H9 (cell line): ENCODE data around the gene MAPK4. TPM values are rescaled to one million over a fixed set of nuclear protein-coding genes. Genes with fewer than 3 reads are reported as not detected.

ENCODE experiments used
- DNase-seq: peaks from one replicate; pipeline ENCODE4 v3.0.0-alpha.2; 2017
- H2AFZ ChIP-seq: one replicate; pipeline ENCODE4 v1.6.1; 2013; ENCODE audit warnings: mild to moderate bottlenecking, low read length, control low read depth, moderate library complexity
- H2AK5ac ChIP-seq: 2 replicates; pipeline ENCODE4 v1.6.1; 2013; ENCODE audit warnings: low read length, control low read depth, mixed read lengths; ENCODE audit not compliant: insufficient read length
- H2BK120ac ChIP-seq: one replicate; pipeline ENCODE4 v1.6.1; 2013; ENCODE audit warnings: low read depth, mild to moderate bottlenecking, low read length, control low read depth, inconsistent platforms; ENCODE audit not compliant: poor library complexity, severe bottlenecking
- H2BK12ac ChIP-seq: 2 replicates; pipeline ENCODE4 v1.6.1; 2013; ENCODE audit warnings: low read length, control low read depth, mixed read lengths, low read depth; ENCODE audit not compliant: insufficient read length
- H2BK15ac ChIP-seq: 2 replicates; pipeline ENCODE4 v1.6.1; 2013; ENCODE audit warnings: low read depth, low read length, control low read depth
- H2BK20ac ChIP-seq: one replicate; pipeline ENCODE4 v1.6.1; 2013; ENCODE audit warnings: low read depth, mild to moderate bottlenecking, low read length, control low read depth, inconsistent platforms; ENCODE audit not compliant: poor library complexity, severe bottlenecking
- H2BK5ac ChIP-seq: 2 replicates; pipeline ENCODE4 v1.6.1; 2013; ENCODE audit warnings: low read length, control low read depth, mixed read lengths; ENCODE audit not compliant: insufficient read length
- H3K14ac ChIP-seq: 2 replicates; pipeline ENCODE4 v1.6.1; 2013; ENCODE audit warnings: low read length, control low read depth; ENCODE audit not compliant: insufficient read depth
- H3K18ac ChIP-seq: 2 replicates; pipeline ENCODE4 v1.6.1; 2013; ENCODE audit warnings: low read depth, mild to moderate bottlenecking, mixed read lengths, low read length, control low read depth; ENCODE audit not compliant: insufficient read length
- H3K23ac ChIP-seq: 2 replicates; pipeline ENCODE4 v1.6.1; 2013; ENCODE audit warnings: low read length, control low read depth, mixed read lengths, low read depth; ENCODE audit not compliant: insufficient read length
- H3K23me2 ChIP-seq: 2 replicates; pipeline ENCODE4 v1.6.1; 2013; ENCODE audit warnings: low read depth, mild to moderate bottlenecking, mixed read lengths, low read length, control low read depth; ENCODE audit not compliant: insufficient read length, poor library complexity, severe bottlenecking
- H3K27ac ChIP-seq: 2 replicates; pipeline ENCODE4 v1.5.1; 2013; ENCODE audit warnings: low read length, control low read depth, mixed read lengths, low read depth; ENCODE audit not compliant: insufficient read length
- H3K27me3 ChIP-seq: 2 replicates; pipeline ENCODE4 v1.6.1; 2013; ENCODE audit warnings: low read length, control low read depth, inconsistent platforms; ENCODE audit not compliant: insufficient read depth
- H3K4ac ChIP-seq: 2 replicates; pipeline ENCODE4 v1.6.1; 2013; ENCODE audit warnings: low read depth, mild to moderate bottlenecking, control low read depth, inconsistent platforms, low read length, moderate library complexity
- H3K4me1 ChIP-seq: 2 replicates; pipeline ENCODE4 v1.6.1; 2013; ENCODE audit warnings: low read length, control low read depth, inconsistent platforms; ENCODE audit not compliant: insufficient read depth
- H3K4me2 ChIP-seq: 2 replicates; pipeline ENCODE4 v1.6.1; 2013; ENCODE audit warnings: low read length, control low read depth, mixed read lengths; ENCODE audit not compliant: insufficient read length, insufficient read depth
- H3K56ac ChIP-seq: 2 replicates; pipeline ENCODE4 v1.6.1; 2013; ENCODE audit warnings: low read depth, mild to moderate bottlenecking, mixed read lengths, low read length, control low read depth; ENCODE audit not compliant: insufficient read length
- H3K79me1 ChIP-seq: 2 replicates; pipeline ENCODE4 v1.6.1; 2013; ENCODE audit warnings: low read depth, mild to moderate bottlenecking, moderate library complexity, low read length, control low read depth, inconsistent platforms; ENCODE audit not compliant: insufficient read depth, poor library complexity, severe bottlenecking
- H3K79me2 ChIP-seq: 2 replicates; pipeline ENCODE4 v1.6.1; 2013; ENCODE audit warnings: low read length, control low read depth, inconsistent platforms; ENCODE audit not compliant: insufficient read depth
- H3K9ac ChIP-seq: 2 replicates; pipeline ENCODE4 v1.6.1; 2013; ENCODE audit warnings: low read length, control low read depth, mixed read lengths; ENCODE audit not compliant: insufficient read length; ENCODE audit errors: extremely low read depth
- H3K9me3 ChIP-seq: one replicate; pipeline ENCODE4 v1.6.1; 2013; ENCODE audit warnings: low read depth, low read length, inconsistent platforms; ENCODE audit not compliant: control insufficient read depth
- H3T11ph ChIP-seq: one replicate; pipeline ENCODE4 v1.6.1; 2013; ENCODE audit warnings: mild to moderate bottlenecking, low read length, control low read depth, inconsistent platforms
- H4K20me1 ChIP-seq: one replicate; pipeline ENCODE4 v1.6.1; 2013; ENCODE audit not compliant: control insufficient read depth, insufficient read length, insufficient read depth
- H4K5ac ChIP-seq: 2 replicates; pipeline ENCODE4 v1.6.1; 2013; ENCODE audit warnings: low read depth, mild to moderate bottlenecking, mixed read lengths, low read length, control low read depth; ENCODE audit not compliant: insufficient read length
- H4K8ac ChIP-seq: replicated peaks from 2 replicates; pipeline ENCODE4 v1.6.1; 2013; ENCODE audit warnings: low read length, control low read depth, mixed read lengths, low read depth; ENCODE audit not compliant: insufficient read length
- H4K91ac ChIP-seq: 2 replicates; pipeline ENCODE4 v1.6.1; 2013; ENCODE audit warnings: low read depth, mild to moderate bottlenecking, moderate library complexity, mixed read lengths, low read length, control low read depth; ENCODE audit not compliant: insufficient read length
- H3K27ac Mint-ChIP-seq, 3 experiments: 2 replicates in 2 of 3; 3 replicates in 1 of 3; pipeline ENCODE4 v1.8.0; 2020 to 2021; ENCODE audit warnings: mixed read lengths in 3 of 3, mild to moderate bottlenecking in 1 of 3, moderate library complexity in 1 of 3
- H3K27me3 Mint-ChIP-seq: 2 replicates; pipeline ENCODE4 v1.8.0; 2021; ENCODE audit warnings: low read depth, mild to moderate bottlenecking, moderate library complexity, mixed read lengths
- H3K36me3 Mint-ChIP-seq, 3 experiments: 2 replicates in 2 of 3; 3 replicates in 1 of 3; pipeline ENCODE4 v1.8.0; 2020 to 2021; ENCODE audit warnings: low read depth in 3 of 3, mixed read lengths in 3 of 3; ENCODE audit not compliant: insufficient read depth in 1 of 3
- H3K4me1 Mint-ChIP-seq, 2 experiments: 2 replicates each; pipeline ENCODE4 v1.8.0; 2020; ENCODE audit warnings: mixed read lengths in 2 of 2
- H3K4me3 Mint-ChIP-seq, 2 experiments: 2 replicates in 1 of 2; 3 replicates in 1 of 2; pipeline ENCODE4 v1.8.0; 2020 to 2021; ENCODE audit warnings: mild to moderate bottlenecking in 2 of 2, mixed read lengths in 2 of 2, moderate library complexity in 1 of 2
- H3K9me3 Mint-ChIP-seq, 2 experiments: 2 replicates in 1 of 2; 3 replicates in 1 of 2; pipeline ENCODE4 v1.8.0; 2020; ENCODE audit warnings: mild to moderate bottlenecking in 2 of 2, mixed read lengths in 2 of 2, moderate library complexity in 1 of 2
- CTCF ChIP-seq: fragments of 200-600 bp; sonication (generic); conservative IDR thresholded peaks from 3 replicates; pipeline ENCODE4 v1.8.0; 2021; ENCODE audit warnings: antibody characterized with exemption, mild to moderate bottlenecking
- WGBS: extraction: QIAGEN DNeasy Blood & Tissue Kit; methylation state at CpG from one replicate; pipeline ENCODE4 v1.1.7; 2013; ENCODE audit warnings: missing lambda C conversion rate, low lambda C conversion rate, mixed read lengths; ENCODE audit not compliant: insufficient read length; ENCODE audit errors: extremely low coverage; 5-methylcytosine and 5-hydroxymethylcytosine counted together
- total RNA-seq: library from RNA; stranded (reverse); gene quantifications from 2 replicates; pipeline ENCODE4 v1.2.1, GENCODE V29; 2021

MAPK4 gene
- total RNA-seq, 1 experiment from 2014 or later = 1.6 TPM

- WGBS = no CpG with 5 or more reads among the region's 4 CpGs
- no peaks in the 10 kb centered on the region for H3K23me2 ChIP-seq
- no peaks in the 10 kb centered on the region; the same call in 1 of the 2 replicates for H3K4me1 ChIP-seq
- no peak overlapping the region for H4K5ac ChIP-seq
- no peak overlapping the region for H2BK120ac ChIP-seq
- H3K23ac ChIP-seq = no peak overlapping the region
- H4K20me1 ChIP-seq = no peaks in the 10 kb centered on the region
- Mint-ChIP-seq H3K27me3 (no peaks in the 10 kb centered on the region; the same call in 1 of the 2 replicates), H3K27ac (no peak overlapping the region; a peak in 1 of 7 replicates), H3K36me3 (no peaks in the 10 kb centered on the region), H3K4me1 (peaks cover 9 to 14% of the 10 kb centered on the region in 2 experiments), H3K4me3 (no peak overlapping the region), H3K9me3 (no peaks in the 10 kb centered on the region)
- no peak overlapping the region for H3K14ac ChIP-seq
- H3K9me3 ChIP-seq = no peaks in the 10 kb centered on the region
- no peak for TF ChIP-seq CTCF
- H3K79me2 ChIP-seq = no peaks in the 10 kb centered on the region
- no peak overlapping the region for H3K9ac ChIP-seq
- H4K8ac ChIP-seq = no peak overlapping the region
- H3K4me2 ChIP-seq = no peak overlapping the region
- no peak overlapping the region for H3K4ac ChIP-seq
- H2AFZ ChIP-seq = no peak overlapping the region
- no peak overlapping the region for H2BK12ac ChIP-seq
- no peak overlapping the region for H3T11ph ChIP-seq
- H4K91ac ChIP-seq = no peak overlapping the region
- no peak overlapping the region for H3K27ac ChIP-seq
- no peaks in the 10 kb centered on the region for H3K27me3 ChIP-seq
- no peak overlapping the region for H3K56ac ChIP-seq
- no peak overlapping the region for H2AK5ac ChIP-seq
- no peaks in the 10 kb centered on the region for H3K79me1 ChIP-seq
- no peak overlapping the region for H3K18ac ChIP-seq
- DNase-seq = no peak
- H2BK20ac ChIP-seq = no peak overlapping the region
- H2BK15ac ChIP-seq = no peak overlapping the region
- H2BK5ac ChIP-seq = no peak overlapping the region
Observed at GRCh38 chr18:50649821-50650220, 89.9 kb downstream of the MAPK4 start.
